GM19328 (cell line): ENCODE results near the gene WDR5B.
"Not testable (repeated sequence)": the region's sequence is repeated elsewhere in the genome, so short reads cannot be mapped to it uniquely, and the experiment has no call there.

ENCODE experiments used
- ATAC-seq: cut with Tn5 transposase; IDR thresholded peaks from one replicate; pipeline ENCODE4 v1.9.1; 2021; ENCODE audit warnings: mild to moderate bottlenecking, moderate library complexity; ENCODE audit not compliant: unreplicated experiment

The WDR5B gene

DNA sequence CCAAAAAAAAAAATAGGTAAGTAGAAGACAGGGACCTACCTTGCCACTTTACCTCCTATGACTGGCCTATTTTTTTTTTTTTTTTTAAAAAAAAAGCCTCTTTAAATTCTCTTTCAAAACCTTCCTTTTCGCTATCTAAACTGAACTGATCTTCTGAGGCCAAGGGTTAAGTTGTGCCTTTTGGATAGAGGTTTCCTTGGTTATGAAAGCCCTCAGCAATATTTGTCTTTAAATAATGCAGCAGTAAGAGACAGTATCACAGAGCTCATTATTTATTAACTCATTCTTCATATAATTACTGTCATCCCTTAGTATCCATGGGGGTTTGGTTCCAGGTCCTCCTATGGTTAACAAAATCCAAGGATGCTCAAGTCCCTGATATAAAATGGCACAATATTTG, 41.8 kb downstream of the WDR5B start:
- ATAC-seq = no peak

GRCh38 chr3:122366379-122366749, 49.5 kb downstream of the WDR5B start:
- no peak for ATAC-seq

DNA sequence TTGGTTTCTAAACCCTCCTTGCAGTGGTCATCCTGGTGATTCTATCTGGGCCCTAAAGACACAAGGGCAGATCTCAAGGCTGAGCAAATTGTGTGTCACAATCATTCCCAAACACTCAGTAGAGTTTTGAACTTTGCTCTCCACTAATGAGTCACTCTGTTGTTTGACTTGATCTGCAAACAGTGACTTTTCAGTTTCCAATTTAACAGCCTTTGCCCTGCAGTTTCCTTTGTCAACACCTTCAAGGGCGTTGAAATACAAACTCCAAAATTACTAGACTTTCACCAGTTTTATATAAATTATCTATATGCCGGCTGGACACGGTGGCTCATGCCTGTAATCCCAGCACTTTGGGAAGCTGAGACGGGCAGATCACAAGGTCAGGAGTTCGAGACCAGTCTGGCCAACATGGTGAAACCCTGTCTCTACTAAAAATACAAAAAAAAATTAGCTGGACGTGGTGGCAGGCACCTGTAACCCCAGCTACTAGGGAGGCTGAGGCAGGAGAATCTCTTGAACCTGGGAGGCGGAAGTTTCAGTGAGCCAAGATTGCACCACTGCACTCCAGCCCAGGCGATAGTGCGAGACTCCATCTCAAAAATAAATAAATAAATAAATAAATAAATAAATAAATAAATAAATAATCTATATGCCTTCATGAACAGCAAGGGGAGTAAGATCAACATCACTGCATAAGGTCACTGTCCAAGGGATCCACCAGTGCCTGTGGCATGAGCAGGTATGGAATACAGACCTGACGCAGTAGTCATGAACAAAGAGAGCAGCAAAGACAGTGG, 50.1 kb downstream of the WDR5B start:
- ATAC-seq = not testable (repeated sequence)

GRCh38 chr3:122365073-122365472, 50.8 kb downstream of the WDR5B start:
- ATAC-seq = no peak

GRCh38 chr3:122364490-122364889, 51.4 kb downstream of the WDR5B start:
- ATAC-seq = no peak
